Left lobe of liver (tissue), 2 donors: ENCODE results near the gene PDCD10. TPM values are rescaled to one million over a fixed set of nuclear protein-coding genes. Genes with fewer than 3 reads are reported as not detected.

Experiments
- ATAC-seq: fragments of 200-7000 bp; cut with Tn5 transposase; one replicate; pipeline ENCODE4 v1.9.1; 2020; ENCODE audit warnings: mild to moderate bottlenecking, moderate library complexity
- DNase-seq: peaks from one replicate; pipeline ENCODE4 v3.0.0-alpha.2; 2020; ENCODE audit warnings: low spot score
- total RNA-seq: library from RNA; stranded (reverse); gene quantifications from one replicate; pipeline ENCODE4 v1.2.1, GENCODE V29; 2021
- donor health status: DM: no; HTN: no; CAD: no; lungs with moderate emphysema.
- donor health status: DM: no; HTN: yes; CAD: no.

Gene PDCD10
- total RNA-seq, 1 donor from 2014 or later, result 13.5 TPM

- ATAC-seq (peak; percentile 84), DNase-seq (peak; percentile 90)
Measured at GRCh38 chr3:167735233-167736138, 794 bp upstream of the PDCD10 start, which contains the start of gene SERPINI1. Gene SERPINI1, plus strand, starts transcription at chr3:167735721. Its CDS starts 53,408 bp downstream, at chr3:167789129.

- DNase-seq, result no peak
- ATAC-seq, result no peak
Measured at GRCh38 chr3:167733961-167734497, 663 bp downstream of the PDCD10 start.

- ATAC-seq, result no peak
- DNase-seq, result no peak
Measured at GRCh38 chr3:167732313-167733065, 2.2 kb downstream of the PDCD10 start.

- DNase-seq, result no peak
- ATAC-seq, result no peak
Measured at GRCh38 chr3:167731393-167731792, 3.3 kb downstream of the PDCD10 start.

- ATAC-seq, result no peak
- DNase-seq, result no peak
Measured at GRCh38 chr3:167729591-167729990, 5.1 kb downstream of the PDCD10 start.

- DNase-seq (no peak), ATAC-seq (no peak)
Measured at GRCh38 chr3:167728632-167729323, 5.9 kb downstream of the PDCD10 start.

GRCh38 chr3:167728176-167728575 is 6.5 kb downstream of the PDCD10 start:
- DNase-seq (no peak), ATAC-seq (no peak)

- DNase-seq (no peak), ATAC-seq (no peak)
Measured at GRCh38 chr3:167723872-167724271, 10.8 kb downstream of the PDCD10 start.

GRCh38 chr3:167723025-167723512 is 11.6 kb downstream of the PDCD10 start:
- DNase-seq (no peak), ATAC-seq (no peak)

- DNase-seq, result no peak
- ATAC-seq, result no peak
Measured at GRCh38 chr3:167718582-167718981, 16.1 kb downstream of the PDCD10 start.

GRCh38 chr3:167716920-167717319 is 17.8 kb downstream of the PDCD10 start:
- ATAC-seq (peak; percentile 68), DNase-seq (no peak)

GRCh38 chr3:167714871-167715270 is 19.8 kb downstream of the PDCD10 start:
- ATAC-seq, result no peak
- no peak for DNase-seq

GRCh38 chr3:167712445-167712844 is 22.2 kb downstream of the PDCD10 start:
- DNase-seq (no peak), ATAC-seq (no peak)

- no peak for ATAC-seq
- no peak for DNase-seq
Measured at GRCh38 chr3:167711439-167711838, 23.3 kb downstream of the PDCD10 start.

- ATAC-seq, result no peak
- no peak for DNase-seq
Measured at GRCh38 chr3:167710552-167710951, 24.1 kb downstream of the PDCD10 start.

GRCh38 chr3:167709690-167710089 is 25.0 kb downstream of the PDCD10 start:
- DNase-seq (no peak), ATAC-seq (no peak)

GRCh38 chr3:167705840-167706239 is 28.9 kb downstream of the PDCD10 start:
- DNase-seq, result no peak
- ATAC-seq, result no peak

- ATAC-seq, result no peak
- no peak for DNase-seq
Measured at GRCh38 chr3:167700926-167701325, 33.8 kb downstream of the PDCD10 start.

GRCh38 chr3:167700046-167700445 is 34.6 kb downstream of the PDCD10 start:
- DNase-seq, result no peak
- ATAC-seq, result no peak

GRCh38 chr3:167694121-167694520 is 40.6 kb downstream of the PDCD10 start:
- no peak for DNase-seq
- ATAC-seq, result no peak

GRCh38 chr3:167691366-167691765 is 43.3 kb downstream of the PDCD10 start:
- ATAC-seq, result no peak
- DNase-seq, result no peak
